WERI-Rb-1 (cell line): ENCODE data around the gene RARB.

Source experiments
- DNase-seq: peaks from one replicate; pipeline ENCODE4 v3.0.0-alpha.2; 2020
- H3K27ac ChIP-seq: fragments of 250-450 bp; sonication (Bioruptor Pico); 2 replicates; pipeline ENCODE4 v1.5.1; 2020; ENCODE audit warnings: mild to moderate bottlenecking, moderate library complexity
- H3K27me3 ChIP-seq: fragments of 250-450 bp; sonication (Bioruptor Pico); 2 replicates; pipeline ENCODE4 v1.5.1; 2021; ENCODE audit warnings: mild to moderate bottlenecking, low read depth, moderate library complexity; ENCODE audit not compliant: insufficient read depth, severe bottlenecking
- H3K36me3 ChIP-seq: fragments of 250-450 bp; sonication (Bioruptor Pico); 2 replicates; pipeline ENCODE4 v1.5.1; 2020; ENCODE audit warnings: mild to moderate bottlenecking, moderate library complexity
- H3K4me3 ChIP-seq: 2 replicates; pipeline ENCODE4 v1.5.1; 2011; ENCODE audit warnings: low read depth, mild to moderate bottlenecking, control low read depth, low read length
- H3K9me3 ChIP-seq: fragments of 250-450 bp; sonication (Bioruptor Pico); 2 replicates; pipeline ENCODE4 v1.5.1; 2021; ENCODE audit warnings: mild to moderate bottlenecking, moderate library complexity; ENCODE audit not compliant: severe bottlenecking
- TF ChIP-seq, protein P1 (sequence below): IDR thresholded peaks from 2 replicates; pipeline ENCODE4 v1.5.1; 2011; ENCODE audit warnings: low read depth, mild to moderate bottlenecking, control low read depth, inconsistent platforms, low read length

RARB gene

DNA sequence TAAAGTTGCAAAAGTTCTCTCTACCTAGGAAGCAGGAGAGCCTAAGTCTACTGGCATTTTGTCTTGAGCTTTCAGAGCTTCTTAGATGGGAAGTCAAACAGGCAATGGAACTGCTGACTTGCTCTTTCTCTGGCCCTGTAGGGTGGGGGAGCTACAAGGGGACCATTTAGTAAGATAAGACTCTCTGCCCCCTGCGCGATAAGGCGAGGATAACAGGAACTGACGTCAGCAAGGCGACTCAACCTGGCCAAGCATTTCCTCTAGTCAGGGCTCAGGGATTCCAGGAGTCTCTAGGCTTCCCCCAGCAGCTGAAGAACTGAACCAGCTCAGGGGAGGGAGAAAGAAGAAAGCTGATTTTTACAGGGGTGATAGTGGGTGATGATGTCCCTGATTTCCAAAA lies 5.8 kb downstream of the RARB start:
- DNase-seq = no peak
- Histone ChIP-seq H3K9me3 (no peaks in the 10 kb centered on the region), H3K36me3 (no peaks in the 10 kb centered on the region), H3K27me3 (no peaks in the 10 kb centered on the region), H3K4me3 (no peak overlapping the region), H3K27ac (no peak overlapping the region)
- TF ChIP-seq, protein P1, sequence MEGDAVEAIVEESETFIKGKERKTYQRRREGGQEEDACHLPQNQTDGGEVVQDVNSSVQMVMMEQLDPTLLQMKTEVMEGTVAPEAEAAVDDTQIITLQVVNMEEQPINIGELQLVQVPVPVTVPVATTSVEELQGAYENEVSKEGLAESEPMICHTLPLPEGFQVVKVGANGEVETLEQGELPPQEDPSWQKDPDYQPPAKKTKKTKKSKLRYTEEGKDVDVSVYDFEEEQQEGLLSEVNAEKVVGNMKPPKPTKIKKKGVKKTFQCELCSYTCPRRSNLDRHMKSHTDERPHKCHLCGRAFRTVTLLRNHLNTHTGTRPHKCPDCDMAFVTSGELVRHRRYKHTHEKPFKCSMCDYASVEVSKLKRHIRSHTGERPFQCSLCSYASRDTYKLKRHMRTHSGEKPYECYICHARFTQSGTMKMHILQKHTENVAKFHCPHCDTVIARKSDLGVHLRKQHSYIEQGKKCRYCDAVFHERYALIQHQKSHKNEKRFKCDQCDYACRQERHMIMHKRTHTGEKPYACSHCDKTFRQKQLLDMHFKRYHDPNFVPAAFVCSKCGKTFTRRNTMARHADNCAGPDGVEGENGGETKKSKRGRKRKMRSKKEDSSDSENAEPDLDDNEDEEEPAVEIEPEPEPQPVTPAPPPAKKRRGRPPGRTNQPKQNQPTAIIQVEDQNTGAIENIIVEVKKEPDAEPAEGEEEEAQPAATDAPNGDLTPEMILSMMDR = no peak

DNA sequence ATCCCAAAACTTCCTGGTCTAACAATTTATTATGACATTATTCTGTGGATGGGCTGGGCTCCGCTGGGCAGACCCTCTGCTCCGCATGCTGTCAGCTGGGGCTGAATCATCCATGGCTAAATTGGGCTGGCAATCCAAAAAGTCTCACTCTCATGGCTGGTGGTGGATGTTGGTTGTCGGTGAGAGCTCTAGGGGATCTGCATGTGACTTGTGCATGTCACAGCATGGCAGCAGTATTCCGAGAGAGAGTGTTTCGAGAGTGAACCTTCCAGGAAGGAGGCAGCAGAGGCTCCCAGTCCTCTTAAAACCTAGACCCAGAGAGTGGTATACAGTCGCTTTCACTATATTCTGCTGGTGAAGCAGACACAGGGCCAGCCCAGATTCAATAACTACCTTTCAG lies 9.9 kb downstream of the RARB start:
- H3K4me3 ChIP-seq = no peak overlapping the region
- no peak overlapping the region for H3K27ac ChIP-seq
- no peaks in the 10 kb centered on the region for H3K36me3 ChIP-seq
- H3K27me3 ChIP-seq = no peaks in the 10 kb centered on the region
- DNase-seq = no peak
- TF ChIP-seq, protein P1 = no peak
- no peaks in the 10 kb centered on the region for H3K9me3 ChIP-seq

DNA sequence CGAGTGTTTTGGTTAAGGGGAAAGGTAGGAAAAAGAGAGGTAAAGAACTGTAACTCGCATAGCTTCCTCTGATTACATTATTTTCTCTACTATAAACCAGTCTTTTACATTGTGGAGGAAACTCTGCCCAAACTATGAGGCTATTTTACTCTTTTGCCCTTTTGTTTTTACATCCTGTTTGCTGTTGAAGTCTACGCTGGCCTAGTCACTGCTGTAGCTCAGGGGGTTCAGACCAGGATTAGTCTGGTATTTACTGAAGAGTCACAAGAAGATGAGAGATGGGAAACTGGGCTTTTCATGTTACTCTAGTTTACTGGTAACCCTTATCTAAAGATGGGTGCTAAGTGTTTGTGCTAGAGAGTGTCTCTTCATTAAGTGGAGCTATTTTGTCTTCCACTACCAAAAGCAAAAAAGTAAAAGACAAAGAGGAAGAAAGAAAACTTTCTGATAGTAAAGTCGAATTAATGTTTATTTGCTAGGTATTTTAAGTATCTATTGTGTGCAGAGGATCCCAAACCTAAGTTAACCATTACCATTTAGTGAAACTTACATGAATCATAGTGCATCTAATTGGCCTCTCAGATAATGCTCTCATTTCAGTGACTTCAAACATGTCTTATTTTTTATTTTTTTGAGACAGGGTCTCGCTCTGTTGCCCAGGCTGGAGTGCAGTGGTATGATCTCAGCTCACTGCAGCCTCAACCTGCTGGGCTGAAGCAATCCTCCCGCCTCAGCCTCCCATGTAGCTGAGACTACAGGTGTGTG lies 10.9 kb downstream of the RARB start:
- no peak overlapping the region for H3K4me3 ChIP-seq
- no peaks in the 10 kb centered on the region for H3K27me3 ChIP-seq
- TF ChIP-seq, protein P1 = no peak
- no peaks in the 10 kb centered on the region for H3K36me3 ChIP-seq
- no peak for DNase-seq
- H3K9me3 ChIP-seq = no peaks in the 10 kb centered on the region
- no peak overlapping the region for H3K27ac ChIP-seq

DNA sequence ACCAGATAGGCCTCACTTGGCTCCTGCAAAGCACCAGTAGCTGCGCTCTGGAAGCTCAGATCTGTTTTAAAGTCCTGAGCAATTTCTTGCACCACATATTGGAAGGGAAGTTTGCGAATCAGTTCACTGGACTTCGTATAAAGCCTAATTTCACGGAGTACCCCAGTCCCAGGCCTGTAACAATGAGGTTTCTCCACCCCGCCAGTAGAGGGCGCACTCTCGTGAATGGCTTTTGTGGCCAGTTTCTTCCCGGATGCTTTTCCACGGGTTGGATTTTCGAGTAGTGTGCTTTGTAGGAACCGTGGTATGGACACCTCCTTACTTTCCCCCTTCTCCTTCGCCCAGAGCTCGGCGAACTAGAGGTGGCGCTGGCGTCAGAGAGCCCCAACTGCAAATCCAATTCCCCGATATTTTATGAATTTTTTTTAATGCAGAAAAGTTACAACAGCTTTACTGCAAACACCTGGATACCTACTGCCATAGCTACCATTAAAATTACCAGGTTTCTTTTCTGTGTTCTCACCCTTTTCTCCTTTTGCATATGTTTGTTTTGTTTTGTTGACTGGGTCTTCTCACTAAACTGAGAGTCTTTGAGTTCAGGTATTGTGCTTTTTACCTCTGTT lies 13.3 kb downstream of the RARB start:
- no peak overlapping the region for H3K4me3 ChIP-seq
- H3K36me3 ChIP-seq = no peaks in the 10 kb centered on the region
- H3K9me3 ChIP-seq = no peaks in the 10 kb centered on the region
- no peaks in the 10 kb centered on the region for H3K27me3 ChIP-seq
- DNase-seq = no peak
- TF ChIP-seq, protein P1 = peak; percentile 68
- no peak overlapping the region for H3K27ac ChIP-seq

DNA sequence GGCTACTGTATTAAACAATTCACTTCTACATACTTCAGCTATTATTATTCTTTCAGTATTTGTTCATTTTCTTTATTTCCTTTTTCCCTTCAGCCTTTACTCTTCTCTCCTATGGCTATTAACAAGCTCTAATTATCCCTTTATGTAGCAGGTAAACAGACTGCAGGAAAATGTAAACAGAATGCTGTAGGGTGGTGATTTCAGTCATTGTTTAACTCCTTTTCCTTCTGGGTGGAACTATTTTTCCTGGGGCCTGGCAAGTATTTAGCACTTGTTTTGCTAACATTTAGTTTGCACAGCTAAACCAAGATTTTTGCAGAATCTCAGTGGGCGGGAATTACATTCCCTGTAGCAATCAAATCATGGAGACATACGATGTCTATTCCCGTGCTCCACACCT lies 14.4 kb downstream of the RARB start:
- Histone ChIP-seq H3K27me3 (no peaks in the 10 kb centered on the region), H3K36me3 (no peaks in the 10 kb centered on the region), H3K4me3 (no peak overlapping the region), H3K9me3 (no peaks in the 10 kb centered on the region), H3K27ac (no peak overlapping the region)
- no peak for DNase-seq
- TF ChIP-seq, protein P1 = no peak
